GM12878 (cell line): ENCODE results near the gene INSIG2.

Source experiments
- HDAC2 ChIP-seq: fragments of 200-600 bp; sonication (generic); IDR thresholded peaks from 2 replicates; pipeline ENCODE4 v1.6.1; 2017
- JUND ChIP-seq: IDR thresholded peaks from 2 replicates; pipeline ENCODE4 v1.6.1; 2012; ENCODE audit warnings: low read depth, mild to moderate bottlenecking, low read length, improper control_type of control experiment, moderate library complexity
- MYC ChIP-seq: IDR thresholded peaks from 2 replicates; pipeline ENCODE4 v1.6.1; 2011; ENCODE audit warnings: mild to moderate bottlenecking, low read length, moderate library complexity, inconsistent platforms; ENCODE audit not compliant: insufficient read depth, insufficient replicate concordance, insufficient read length, severe bottlenecking
- RCOR1 ChIP-seq: conservative IDR thresholded peaks from 2 replicates; pipeline ENCODE4 v1.6.1; 2012; ENCODE audit warnings: low read depth, low read length, improper control_type of control experiment
- RFX5 ChIP-seq: IDR thresholded peaks from 2 replicates; pipeline ENCODE4 v1.6.1; 2011; ENCODE audit warnings: low read depth, low read length, improper control_type of control experiment
- SIN3A ChIP-seq: IDR thresholded peaks from 2 replicates; pipeline ENCODE4 v1.6.1; 2012; ENCODE audit warnings: low read depth, low read length, improper control_type of control experiment
- TF ChIP-seq, protein P1 (sequence below), 3 experiments: IDR thresholded peaks in 2 of 3; conservative IDR thresholded peaks in 1 of 3; 2 replicates each; pipeline ENCODE4 v1.5.1; 2011; ENCODE audit warnings: low read depth in 3 of 3, low read length in 3 of 3, mild to moderate bottlenecking in 3 of 3, control low read depth in 2 of 3, moderate library complexity in 2 of 3, inconsistent platforms in 1 of 3, mixed read lengths in 1 of 3; ENCODE audit not compliant: control insufficient read depth in 2 of 3, insufficient read depth in 1 of 3; ENCODE audit errors: extremely low read depth in 1 of 3

DNA sequence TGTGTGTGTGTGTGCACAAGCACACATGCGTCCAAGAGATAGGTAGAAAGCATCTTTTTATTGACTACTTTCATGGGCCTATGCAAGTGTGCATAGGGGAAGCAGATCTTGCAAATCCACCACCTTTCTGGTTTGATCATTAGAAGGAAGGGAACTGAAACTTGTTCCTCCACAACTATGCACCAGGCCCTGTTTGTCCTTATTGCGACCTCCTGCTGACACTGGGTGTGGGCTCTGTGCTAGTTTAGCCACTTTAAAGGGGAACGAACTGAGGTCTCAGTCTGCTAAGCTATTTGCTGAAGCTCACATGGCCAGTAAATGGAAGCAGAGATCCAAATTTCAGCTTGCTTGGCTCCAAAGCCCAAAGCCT, 32.1 kb upstream of the INSIG2 start:
- no peak for TF ChIP-seq HDAC2
- no peak for TF ChIP-seq RFX5
- no peak for TF ChIP-seq SIN3A
- TF ChIP-seq JUND: no peak
- TF ChIP-seq, protein P1, sequence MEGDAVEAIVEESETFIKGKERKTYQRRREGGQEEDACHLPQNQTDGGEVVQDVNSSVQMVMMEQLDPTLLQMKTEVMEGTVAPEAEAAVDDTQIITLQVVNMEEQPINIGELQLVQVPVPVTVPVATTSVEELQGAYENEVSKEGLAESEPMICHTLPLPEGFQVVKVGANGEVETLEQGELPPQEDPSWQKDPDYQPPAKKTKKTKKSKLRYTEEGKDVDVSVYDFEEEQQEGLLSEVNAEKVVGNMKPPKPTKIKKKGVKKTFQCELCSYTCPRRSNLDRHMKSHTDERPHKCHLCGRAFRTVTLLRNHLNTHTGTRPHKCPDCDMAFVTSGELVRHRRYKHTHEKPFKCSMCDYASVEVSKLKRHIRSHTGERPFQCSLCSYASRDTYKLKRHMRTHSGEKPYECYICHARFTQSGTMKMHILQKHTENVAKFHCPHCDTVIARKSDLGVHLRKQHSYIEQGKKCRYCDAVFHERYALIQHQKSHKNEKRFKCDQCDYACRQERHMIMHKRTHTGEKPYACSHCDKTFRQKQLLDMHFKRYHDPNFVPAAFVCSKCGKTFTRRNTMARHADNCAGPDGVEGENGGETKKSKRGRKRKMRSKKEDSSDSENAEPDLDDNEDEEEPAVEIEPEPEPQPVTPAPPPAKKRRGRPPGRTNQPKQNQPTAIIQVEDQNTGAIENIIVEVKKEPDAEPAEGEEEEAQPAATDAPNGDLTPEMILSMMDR (IDR thresholded peaks at IDR 0.05 in 2 of 3, conservative IDR thresholded peaks at IDR 0.05 in 1 of 3; ENCODE audit: control insufficient read depth in 2 of 3, extremely low read depth in 1 of 3, insufficient read depth in 1 of 3, low read depth in 3 of 3, low read length in 3 of 3): no peak
- TF ChIP-seq RCOR1: no peak
- TF ChIP-seq MYC: no peak
